CD4-positive, alpha-beta memory T cell (primary cell): ENCODE results near the gene CARD9. TPM values are rescaled to one million over a fixed set of nuclear protein-coding genes. Genes with fewer than 3 reads are reported as not detected.

Experiments used
- CTCF ChIA-PET: fragments of 350-600 bp; sonication (Branson Sonifier 250); formaldehyde crosslinking; loops from one replicate; lab custom pipeline; 2021; ENCODE audit warnings: inconsistent platforms; ENCODE audit not compliant: partially characterized antibody; lab: Charles Lee
- POLR2A ChIA-PET: fragments of 350-600 bp; sonication (Branson Sonifier 250); formaldehyde crosslinking; loops from one replicate; lab custom pipeline; 2021; ENCODE audit not compliant: partially characterized antibody; lab: Charles Lee
- DNase-seq, 5 donors: peaks; one replicate each; pipeline versions ENCODE4 v3.0.0 to v3.0.0-alpha.2; 2020 to 2022; ENCODE audit warnings: mixed read lengths in 1 of 5
- H3K27ac ChIP-seq: one replicate; pipeline ENCODE4 v1.7.0; 2013; ENCODE audit warnings: low read depth, low read length
- H3K27me3 ChIP-seq: 2 replicates; pipeline ENCODE4 v1.7.0; 2013; ENCODE audit warnings: mild to moderate bottlenecking, low read length, moderate library complexity; ENCODE audit not compliant: insufficient read depth
- H3K36me3 ChIP-seq: 2 replicates; pipeline ENCODE4 v1.7.0; 2013; ENCODE audit warnings: mild to moderate bottlenecking, low read length, moderate library complexity; ENCODE audit not compliant: insufficient read depth
- H3K4me1 ChIP-seq: 2 replicates; pipeline ENCODE4 v1.7.0; 2013; ENCODE audit warnings: mild to moderate bottlenecking, low read length, moderate library complexity; ENCODE audit not compliant: insufficient read depth
- H3K4me3 ChIP-seq, 2 donors: one replicate each; pipeline ENCODE4 v1.7.0; 2013; ENCODE audit warnings: low read length in 2 of 2, mild to moderate bottlenecking in 1 of 2
- H3K9me3 ChIP-seq, 2 donors: one replicate each; pipeline ENCODE4 v1.7.0; 2013; ENCODE audit warnings: low read length in 2 of 2, control low read depth in 1 of 2; ENCODE audit not compliant: control insufficient read depth in 1 of 2
- H3K27ac Mint-ChIP-seq, 7 donors: one replicate each; pipeline ENCODE4 v1.8.0; 2020 to 2021; ENCODE audit warnings: mixed read lengths in 7 of 7, mild to moderate bottlenecking in 6 of 7, inconsistent platforms in 3 of 7, moderate library complexity in 3 of 7
- H3K27me3 Mint-ChIP-seq, 2 donors: one replicate each; pipeline ENCODE4 v1.8.0; 2020 to 2021; ENCODE audit warnings: mixed read lengths in 2 of 2
- H3K36me3 Mint-ChIP-seq, 2 donors: one replicate each; pipeline ENCODE4 v1.8.0; 2020 to 2021; ENCODE audit warnings: mixed read lengths in 2 of 2, inconsistent platforms in 1 of 2, mild to moderate bottlenecking in 1 of 2
- H3K4me1 Mint-ChIP-seq, 4 donors: one replicate each; pipeline ENCODE4 v1.8.0; 2020 to 2021; ENCODE audit warnings: mixed read lengths in 4 of 4, mild to moderate bottlenecking in 1 of 4
- H3K4me3 Mint-ChIP-seq, 8 donors: one replicate each; pipeline ENCODE4 v1.8.0; 2020 to 2021; ENCODE audit warnings: mixed read lengths in 8 of 8, mild to moderate bottlenecking in 7 of 8, moderate library complexity in 6 of 8, inconsistent platforms in 3 of 8
- H3K9me3 Mint-ChIP-seq, 8 donors: one replicate each; pipeline ENCODE4 v1.8.0; 2020 to 2021; ENCODE audit warnings: mixed read lengths in 8 of 8, mild to moderate bottlenecking in 5 of 8, inconsistent platforms in 3 of 8, moderate library complexity in 1 of 8
- intact Hi-C: fragments of 100-400 bp; cut with micrococcal nuclease; formaldehyde crosslinking; loops from one replicate; pipeline ENCODE4 v1.15.1; 2023
- polyA plus RNA-seq, 2 donors: library from polyadenylated mRNA; unstranded; fragments of 300-500 nt; fragmentation: Illumina TruSeq; gene quantifications; one replicate each; pipeline ENCODE4 v1.2.3, GENCODE V29; 2021
- total RNA-seq, 2 experiments: library from RNA; stranded (reverse); gene quantifications; one replicate each; pipeline ENCODE4 v1.2.3, GENCODE V29; 2021

Gene CARD9
- total and polyA plus RNA-seq, 4 experiments from 2014 or later, result 0.41 to 1.2 (median 0.70) TPM; not detected in 1

DNA sequence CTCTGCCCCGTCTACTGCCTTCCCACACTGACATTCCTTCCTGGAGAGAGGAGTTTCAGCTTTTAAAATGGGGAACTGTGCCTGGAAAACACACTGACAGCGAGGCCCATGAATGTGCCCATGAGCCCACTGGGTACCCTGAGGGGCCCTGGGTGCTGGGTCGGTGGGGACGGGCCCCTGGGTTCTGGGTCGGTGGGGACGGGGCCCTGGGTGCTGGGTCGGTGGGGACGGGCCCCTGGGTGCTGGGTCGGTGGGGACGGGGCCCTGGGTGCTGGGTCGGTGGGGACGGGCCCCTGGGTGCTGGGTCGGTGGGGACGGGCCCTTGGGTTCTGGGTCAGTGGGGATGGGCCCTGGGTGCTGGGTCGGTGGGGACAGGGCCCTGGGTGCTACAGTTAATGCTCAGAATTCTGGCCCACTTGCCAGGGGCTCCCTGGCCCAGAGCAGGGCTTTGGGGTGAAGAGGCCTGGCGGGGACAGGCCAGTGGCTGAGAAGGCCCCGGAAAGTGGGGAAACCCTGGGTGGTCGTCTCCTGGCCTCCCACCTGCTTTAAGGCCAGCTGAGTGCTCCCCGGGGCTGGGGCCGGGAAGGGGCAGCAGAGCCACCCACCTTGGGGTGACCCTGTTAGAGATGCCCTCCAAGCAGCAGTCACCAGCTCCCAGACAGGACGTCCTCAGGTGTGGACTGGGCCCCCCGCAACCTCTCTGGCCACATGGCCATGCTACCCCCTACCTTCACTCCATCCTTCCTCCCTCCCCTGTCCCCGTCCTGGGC is 43.6 kb downstream of the CARD9 start:
- no peaks in the 10 kb centered on the region for H3K9me3 ChIP-seq
- H3K36me3 ChIP-seq, result no peaks in the 10 kb centered on the region
- no peaks in the 10 kb centered on the region for H3K27me3 Mint-ChIP-seq
- CTCF ChIA-PET, result no interaction called here
- no peaks in the 10 kb centered on the region for H3K27me3 ChIP-seq
- H3K4me3 ChIP-seq, result no peak overlapping the region
- H3K4me1 ChIP-seq, result peaks cover 16% of the 10 kb centered on the region
- no peaks in the 10 kb centered on the region for H3K36me3 Mint-ChIP-seq
- H3K4me3 Mint-ChIP-seq, result peak overlapping the region in 2 of 8 donors; percentile 2 to 58
- peaks cover 0 to 8% (median 3%) of the 10 kb centered on the region in 4 donors for H3K4me1 Mint-ChIP-seq
- DNase-seq, result no peak
- no peaks in the 10 kb centered on the region for H3K9me3 Mint-ChIP-seq
- intact Hi-C loops, result no loop called here
- POLR2A ChIA-PET, result no interaction called here
- H3K27ac ChIP-seq, result no peak overlapping the region
- no peak overlapping the region for H3K27ac Mint-ChIP-seq

DNA sequence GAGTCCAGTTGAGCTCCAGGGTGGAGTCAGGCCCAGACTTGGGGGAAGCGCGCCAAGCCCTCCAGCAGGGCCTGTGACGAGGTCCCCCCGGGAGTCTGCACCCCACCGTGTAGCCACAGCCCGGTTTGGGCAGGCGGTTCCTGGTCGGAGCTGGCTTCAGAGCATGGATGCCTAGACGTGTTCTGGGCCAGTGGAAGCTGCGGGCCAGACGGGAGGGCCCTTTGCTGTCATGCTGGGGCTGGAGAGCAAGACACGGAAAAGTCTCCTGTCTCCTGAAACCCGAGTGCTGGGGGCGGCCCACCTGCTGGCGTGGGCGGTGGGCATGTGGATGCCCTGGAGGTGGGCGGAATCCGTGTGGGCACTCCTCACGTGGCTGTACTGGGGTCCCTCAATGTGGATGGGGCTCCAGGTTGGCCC is 44.2 kb downstream of the CARD9 start:
- Histone ChIP-seq H3K27me3 (no peaks in the 10 kb centered on the region), H3K36me3 (no peaks in the 10 kb centered on the region), H3K4me3 (no peak overlapping the region), H3K27ac (no peak overlapping the region), H3K9me3 (no peaks in the 10 kb centered on the region), H3K4me1 (peaks cover 16% of the 10 kb centered on the region)
- Mint-ChIP-seq H3K4me1 (peaks cover 0 to 8% (median 3%) of the 10 kb centered on the region in 4 donors), H3K36me3 (no peaks in the 10 kb centered on the region), H3K4me3 (peak overlapping the region in 2 of 8 donors; percentile 2 to 58), H3K27me3 (no peaks in the 10 kb centered on the region), H3K9me3 (no peaks in the 10 kb centered on the region), H3K27ac (no peak overlapping the region)
- intact Hi-C loops, result no loop called here
- ChIA-PET POLR2A (no interaction called here), CTCF (no interaction called here)
- DNase-seq, result peak in 1 of 5 donors; percentile 11

DNA sequence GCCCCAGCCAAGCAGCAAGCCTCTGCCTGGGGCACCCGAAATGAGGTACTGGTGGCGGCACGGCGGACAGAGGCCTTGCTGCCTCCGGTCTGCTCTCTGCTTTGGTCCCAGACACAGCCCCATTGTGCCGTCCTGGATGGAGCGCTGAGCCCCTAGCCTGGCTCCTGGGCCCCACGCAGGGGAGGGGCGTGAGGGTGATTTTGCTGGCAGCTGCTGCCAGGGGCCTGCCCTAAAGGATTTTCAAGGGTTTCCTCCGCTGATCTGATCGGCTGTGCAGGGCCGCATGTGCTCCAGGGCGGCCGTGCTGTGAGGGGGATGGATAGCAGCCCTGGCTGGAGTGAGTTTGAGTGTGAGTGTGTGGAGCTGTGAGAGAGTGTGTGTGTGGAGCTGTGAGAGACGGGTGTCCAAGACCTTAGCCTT is 44.8 kb downstream of the CARD9 start:
- H3K27me3 Mint-ChIP-seq, result no peaks in the 10 kb centered on the region
- CTCF ChIA-PET, result no interaction called here

DNA sequence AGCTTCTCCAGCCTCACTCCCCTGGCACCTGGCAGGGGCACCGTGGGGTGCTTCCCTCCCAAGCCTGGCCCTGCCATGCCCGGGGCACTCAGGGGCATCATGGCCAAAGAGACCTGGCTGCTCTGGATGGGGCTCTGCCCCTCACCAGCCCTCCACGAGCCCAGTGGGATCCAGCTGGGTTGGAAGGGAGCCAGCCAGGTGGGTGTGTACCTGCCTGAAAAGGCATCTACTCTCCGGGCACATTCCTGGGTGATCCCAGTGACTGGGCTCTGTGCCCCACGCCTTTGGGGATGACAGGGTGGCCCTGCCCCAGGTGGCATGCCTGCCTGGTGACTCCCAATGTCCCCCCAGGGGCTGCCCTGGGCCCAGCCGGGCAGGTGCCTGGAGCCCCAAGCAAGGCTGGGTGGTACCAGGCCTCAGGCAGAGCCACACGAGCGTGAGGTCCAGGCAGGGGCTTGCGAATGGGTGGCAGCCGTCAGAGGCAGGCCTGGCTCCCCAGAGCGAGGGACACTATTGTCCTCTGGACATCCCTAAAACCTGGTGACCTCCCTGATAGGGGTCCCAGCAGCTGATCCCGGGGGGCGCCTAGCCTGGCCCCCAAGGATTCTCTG is 45.4 kb downstream of the CARD9 start:
- CTCF ChIA-PET, result interaction anchor here (1.6 kb wide), 1 partner anchor 15 kb away, joined by 4 read pairs; no protein-coding TSS in a partner anchor
- POLR2A ChIA-PET, result interaction anchor here (1.0 kb wide), 1 partner anchor 35 kb away, joined by 6 read pairs; the partner anchor contains the start of gene DNLZ
- Histone ChIP-seq H3K4me3 (peak overlapping the region in 1 of 2 donors; percentile 24), H3K27me3 (no peaks in the 10 kb centered on the region), H3K36me3 (no peaks in the 10 kb centered on the region), H3K9me3 (no peaks in the 10 kb centered on the region), H3K4me1 (peaks cover 16% of the 10 kb centered on the region), H3K27ac (no peak overlapping the region)
- H3K27me3 Mint-ChIP-seq, result no peaks in the 10 kb centered on the region
- no peaks in the 10 kb centered on the region for H3K9me3 Mint-ChIP-seq
- no peaks in the 10 kb centered on the region for H3K36me3 Mint-ChIP-seq
- intact Hi-C loops, result no loop called here
- H3K4me3 Mint-ChIP-seq, result peak overlapping the region in 4 of 8 donors; percentile 15 to 67 (median 59)
- no peak overlapping the region for H3K27ac Mint-ChIP-seq
- peak in 1 of 5 donors; percentile 25 for DNase-seq
- peaks cover 0 to 8% (median 4%) of the 10 kb centered on the region in 4 donors for H3K4me1 Mint-ChIP-seq

More for the DNA sequence above, 44.8 kb downstream of the CARD9 start:
- POLR2A ChIA-PET, result no interaction called here
- Histone ChIP-seq H3K27me3 (no peaks in the 10 kb centered on the region), H3K36me3 (no peaks in the 10 kb centered on the region), H3K27ac (no peak overlapping the region), H3K4me1 (peaks cover 16% of the 10 kb centered on the region), H3K4me3 (no peak overlapping the region), H3K9me3 (no peaks in the 10 kb centered on the region)
- peak in 1 of 5 donors; percentile 27 for DNase-seq
- H3K9me3 Mint-ChIP-seq, result no peaks in the 10 kb centered on the region
- peak overlapping the region in 3 of 7 donors; percentile 32 to 87 (median 78) for H3K27ac Mint-ChIP-seq
- intact Hi-C loops, result no loop called here
- H3K36me3 Mint-ChIP-seq, result no peaks in the 10 kb centered on the region
- peaks cover 0 to 8% (median 3%) of the 10 kb centered on the region in 4 donors for H3K4me1 Mint-ChIP-seq
- H3K4me3 Mint-ChIP-seq, result peak overlapping the region in 7 of 8 donors; percentile 39 to 73 (median 55)

DNA sequence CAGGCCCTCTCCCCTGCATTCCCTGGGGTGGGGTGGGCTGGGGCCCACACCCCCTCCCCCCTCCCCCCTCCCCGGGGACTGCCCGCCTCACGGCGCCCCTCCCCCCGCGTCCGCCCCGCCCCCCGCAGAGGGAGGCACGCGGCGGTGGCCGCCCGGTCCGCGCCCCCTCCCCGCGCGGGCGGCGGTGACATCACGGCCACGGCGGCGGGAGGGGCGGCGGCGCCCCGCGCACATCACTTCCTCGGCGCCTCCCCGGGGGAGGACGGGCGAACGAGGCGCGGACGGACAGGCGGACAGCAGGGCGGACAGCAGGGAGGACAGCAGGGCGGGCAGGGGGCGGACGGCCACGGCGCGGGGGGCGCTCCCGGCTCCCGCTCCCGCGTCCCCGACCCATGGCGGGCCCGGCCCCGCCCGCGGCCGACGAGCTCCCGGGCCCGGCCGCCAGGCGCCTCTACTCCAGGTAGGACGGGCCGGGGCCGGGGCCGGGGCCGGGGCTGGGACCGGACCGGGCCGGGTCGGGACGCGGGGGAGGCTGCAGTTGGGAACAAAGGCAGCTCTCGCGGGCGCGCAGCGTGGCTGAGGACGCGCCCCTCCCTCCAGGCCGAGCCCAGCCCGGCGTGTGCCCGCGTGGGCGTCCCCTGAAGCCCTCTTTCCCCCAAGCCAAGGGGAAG is 46.0 kb downstream of the CARD9 start, which contains the start of gene GPSM1:
Gene GPSM1, plus strand, starts transcription at position 236 of the 671 bp plus-strand sequence. Its CDS starts 157 bp downstream, at position 393.
- peak; percentile 25 to 51 (median 49) for DNase-seq
- Mint-ChIP-seq H3K36me3 (no peaks in the 10 kb centered on the region), H3K27me3 (no peaks in the 10 kb centered on the region), H3K27ac (peak within 1 kb of the TSS in 1 of 7 donors; percentile 71), H3K4me3 (peak within 1 kb of the TSS; percentile 54 to 83 (median 70)), H3K9me3 (no peaks in the 10 kb centered on the region), H3K4me1 (peaks cover 0 to 8% (median 4%) of the 10 kb centered on the region in 4 donors)
- ChIA-PET CTCF (interaction anchor here (1.6 kb wide), 1 partner anchor 15 kb away, joined by 4 read pairs; no protein-coding TSS in a partner anchor), POLR2A (interaction anchor here (1.0 kb wide), 1 partner anchor 36 kb away, joined by 6 read pairs; the partner anchor contains the start of gene DNLZ)
- Histone ChIP-seq H3K4me3 (peak within 1 kb of the TSS in 1 of 2 donors; percentile 24), H3K9me3 (no peaks in the 10 kb centered on the region), H3K27ac (no peak within 1 kb of the TSS), H3K4me1 (peaks cover 16% of the 10 kb centered on the region), H3K36me3 (no peaks in the 10 kb centered on the region), H3K27me3 (no peaks in the 10 kb centered on the region)
- intact Hi-C loops, result loop anchor here (1.0 kb wide), 1 partner anchor 36 kb away; the partner anchor contains the start of gene DNLZ

DNA sequence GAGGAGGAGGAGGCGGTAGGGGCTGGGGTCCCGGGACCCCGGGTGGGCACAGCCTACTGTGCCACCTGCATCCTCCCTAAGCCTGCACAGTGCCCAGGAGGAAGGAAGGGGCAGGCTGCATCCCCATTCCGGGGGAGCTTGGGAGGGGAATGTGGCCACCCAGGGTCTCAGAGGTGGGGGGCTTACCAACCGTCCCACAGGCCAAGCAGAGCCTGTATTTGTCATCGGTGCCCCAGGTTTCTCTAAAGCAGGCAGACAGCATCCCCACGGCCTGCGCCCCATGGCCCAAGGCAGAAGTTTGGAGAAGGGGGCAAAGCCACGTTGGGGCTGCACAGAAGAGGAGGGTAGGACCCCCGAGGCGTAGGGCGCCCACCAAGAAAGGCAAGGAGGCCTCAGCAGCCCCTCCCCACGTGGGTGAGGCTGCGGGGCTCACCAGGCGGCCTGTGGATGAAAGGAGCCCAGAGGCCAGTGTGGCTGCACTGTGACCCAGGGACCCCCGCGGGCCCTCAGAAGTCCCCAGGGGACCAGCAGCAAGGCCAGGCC is 46.6 kb downstream of the CARD9 start:
- CTCF ChIA-PET, result interaction anchor here (1.6 kb wide), 1 partner anchor 14 kb away, joined by 4 read pairs; no protein-coding TSS in a partner anchor
- peak in 1 of 5 donors; percentile 8 for DNase-seq
- intact Hi-C loops, result loop anchor here (1.0 kb wide), 1 partner anchor 36 kb away; the partner anchor contains the start of gene DNLZ
- Mint-ChIP-seq H3K36me3 (no peaks in the 10 kb centered on the region), H3K4me3 (peak overlapping the region; percentile 54 to 83 (median 70)), H3K4me1 (peaks cover 0 to 8% (median 4%) of the 10 kb centered on the region in 4 donors), H3K9me3 (no peaks in the 10 kb centered on the region), H3K27ac (peak overlapping the region in 1 of 7 donors; percentile 71), H3K27me3 (no peaks in the 10 kb centered on the region)
- no peak overlapping the region for H3K4me3 ChIP-seq
- no peaks in the 10 kb centered on the region for H3K27me3 ChIP-seq
- no peaks in the 10 kb centered on the region for H3K36me3 ChIP-seq
- no peak overlapping the region for H3K27ac ChIP-seq
- POLR2A ChIA-PET, result interaction anchor here (1.0 to 1.8 kb wide), 2 partner anchors 36 to 37 kb away, joined by 5 to 6 read pairs; partner anchors contain the start of gene DNLZ
- H3K4me1 ChIP-seq, result peaks cover 16% of the 10 kb centered on the region
- no peaks in the 10 kb centered on the region for H3K9me3 ChIP-seq
